G401.6 (cell line): ENCODE measurements around the gene SGIP1.
"Not testable (repeated sequence)": the region's sequence is repeated elsewhere in the genome, so short reads cannot be mapped to it uniquely, and the experiment has no call there.

ENCODE experiments used
- FAIRE-seq: peaks from 2 replicates; lab custom pipeline; 2012; peaks lifted over from hg19 to GRCh38; lab: Jason Lieb, UNC

Gene SGIP1

DNA sequence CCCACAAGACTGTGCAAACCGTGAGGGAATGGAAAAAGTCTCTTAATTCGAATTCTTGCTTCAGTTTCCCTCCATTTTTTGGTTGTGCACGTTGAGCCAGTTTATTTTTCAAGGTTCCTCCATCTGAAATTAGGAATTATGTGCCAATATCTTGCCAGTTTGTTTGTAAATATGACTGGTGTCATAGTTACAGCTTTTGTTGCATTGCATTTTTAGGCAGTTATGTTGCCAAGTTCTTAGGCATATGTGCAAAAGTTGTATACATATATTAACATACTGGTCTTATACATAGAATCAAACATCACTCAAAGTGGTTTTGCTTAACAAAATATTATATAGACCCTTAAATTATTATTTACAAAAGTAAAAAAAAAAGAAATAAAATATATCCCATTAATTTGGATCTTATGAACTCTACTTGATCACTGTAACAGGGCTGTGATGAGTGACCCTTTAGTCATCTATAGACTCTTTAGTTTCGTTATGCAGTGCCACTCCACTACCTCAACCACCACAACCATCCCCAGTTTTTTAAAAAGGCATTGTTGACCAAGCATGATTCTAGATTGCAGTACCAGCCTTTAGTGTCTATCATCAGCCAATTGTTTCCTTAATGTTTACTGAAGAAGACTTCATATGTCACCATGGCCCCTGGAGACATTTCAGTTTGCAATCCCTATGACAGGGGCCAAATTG lies 197.4 kb downstream of the SGIP1 start:
- FAIRE-seq = no peak

DNA sequence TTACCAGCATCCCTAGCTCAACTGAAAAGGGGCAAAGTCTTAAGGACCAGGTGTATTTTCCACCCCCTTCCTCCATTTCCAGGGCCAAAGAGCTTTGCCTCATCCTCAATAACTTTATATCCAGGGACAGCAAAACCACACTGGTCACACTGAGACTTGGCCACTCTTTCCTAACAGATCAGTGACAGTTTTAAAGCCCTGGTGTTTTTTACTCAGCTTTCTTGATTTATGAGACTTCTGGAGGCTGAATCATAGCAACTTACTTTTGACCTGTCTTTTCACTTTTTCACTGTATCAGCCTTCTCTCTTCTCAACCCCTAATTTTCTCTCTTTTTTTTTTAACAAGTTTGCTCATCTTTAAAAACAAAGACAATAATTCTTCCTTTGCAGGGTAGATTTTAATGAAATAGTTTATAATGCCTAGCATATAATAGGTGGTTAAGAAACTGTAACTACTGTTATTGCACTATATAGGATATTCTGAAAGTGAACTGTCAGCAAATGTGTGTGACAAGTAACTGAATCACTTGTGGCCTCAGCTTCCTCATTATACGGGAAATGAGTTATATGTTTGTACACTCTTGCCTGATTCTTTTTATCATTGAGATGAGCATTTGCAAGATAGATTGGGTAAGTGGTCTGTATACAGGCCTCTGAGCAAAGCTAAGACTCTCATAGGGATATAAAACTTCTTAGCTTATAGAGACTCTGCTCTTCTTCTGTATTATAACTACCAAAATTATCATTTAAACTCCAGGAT lies 198.6 kb downstream of the SGIP1 start:
- FAIRE-seq = no peak

DNA sequence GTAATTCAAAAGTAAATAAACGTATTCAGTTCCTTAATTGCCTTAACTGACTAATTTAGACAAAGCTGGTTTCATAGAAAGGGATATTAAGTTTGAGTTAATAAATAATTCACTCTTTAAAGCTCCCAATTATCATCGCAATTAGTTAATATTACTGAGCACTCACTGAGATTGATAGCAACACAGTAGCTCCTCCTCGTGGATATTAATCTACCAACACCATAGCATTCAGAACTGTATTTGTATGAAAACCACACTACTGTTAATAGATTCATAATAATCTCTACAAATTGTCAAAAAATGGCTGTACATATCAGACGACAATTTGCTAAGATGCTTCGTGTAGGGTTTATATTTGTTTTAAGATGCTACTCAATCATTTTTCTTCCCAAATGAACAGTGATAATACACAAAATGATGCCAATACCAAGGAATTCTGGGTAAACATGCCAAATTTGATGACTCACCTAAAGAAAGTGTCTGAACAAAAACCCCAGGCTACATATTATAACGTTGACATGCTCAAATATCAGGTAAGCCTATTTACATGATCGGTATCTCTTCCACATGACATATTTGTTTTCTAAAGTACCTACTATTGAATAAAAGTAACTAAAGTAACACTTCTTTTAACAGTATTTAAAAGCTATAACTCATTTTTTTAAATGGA lies 199.5 kb downstream of the SGIP1 start:
- no peak for FAIRE-seq

DNA sequence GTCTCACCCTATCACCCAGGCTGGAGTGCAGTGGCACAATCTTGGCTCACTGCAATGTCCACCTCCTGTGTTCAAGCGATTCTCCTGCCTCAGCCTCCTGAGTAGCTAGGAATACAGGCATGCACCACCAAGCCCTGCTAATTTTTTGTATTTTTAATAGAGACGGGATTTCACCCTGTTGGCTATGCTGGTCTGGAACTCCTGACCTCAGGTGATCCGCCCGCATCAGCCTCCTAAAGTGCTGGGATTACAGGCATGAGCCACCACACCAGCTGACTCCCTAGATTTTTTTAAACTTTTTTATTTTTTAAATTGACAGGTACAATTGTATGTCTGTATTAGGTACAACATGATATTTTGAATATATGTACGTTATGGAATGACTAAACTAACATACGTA lies 200.6 kb downstream of the SGIP1 start:
- not testable (repeated sequence) for FAIRE-seq

DNA sequence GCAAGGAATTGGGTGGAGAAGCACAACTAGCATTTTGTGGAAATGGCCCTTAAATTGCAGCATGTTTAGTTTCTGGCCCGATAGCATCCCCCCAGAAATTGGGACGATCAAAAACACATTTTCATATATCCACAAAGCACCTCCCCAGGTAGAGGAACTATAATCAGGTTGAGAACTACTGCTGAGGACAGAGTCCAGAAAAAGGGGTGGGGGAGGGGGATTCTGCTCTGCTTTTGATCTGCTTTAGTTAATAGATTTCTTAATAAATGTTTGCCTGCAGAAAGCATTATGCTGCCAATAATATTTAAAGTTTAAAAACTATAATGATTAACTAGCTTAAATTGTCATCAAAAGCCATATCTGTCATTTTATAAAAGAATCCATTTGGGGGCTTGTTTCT lies 203.9 kb downstream of the SGIP1 start:
- FAIRE-seq = no peak

DNA sequence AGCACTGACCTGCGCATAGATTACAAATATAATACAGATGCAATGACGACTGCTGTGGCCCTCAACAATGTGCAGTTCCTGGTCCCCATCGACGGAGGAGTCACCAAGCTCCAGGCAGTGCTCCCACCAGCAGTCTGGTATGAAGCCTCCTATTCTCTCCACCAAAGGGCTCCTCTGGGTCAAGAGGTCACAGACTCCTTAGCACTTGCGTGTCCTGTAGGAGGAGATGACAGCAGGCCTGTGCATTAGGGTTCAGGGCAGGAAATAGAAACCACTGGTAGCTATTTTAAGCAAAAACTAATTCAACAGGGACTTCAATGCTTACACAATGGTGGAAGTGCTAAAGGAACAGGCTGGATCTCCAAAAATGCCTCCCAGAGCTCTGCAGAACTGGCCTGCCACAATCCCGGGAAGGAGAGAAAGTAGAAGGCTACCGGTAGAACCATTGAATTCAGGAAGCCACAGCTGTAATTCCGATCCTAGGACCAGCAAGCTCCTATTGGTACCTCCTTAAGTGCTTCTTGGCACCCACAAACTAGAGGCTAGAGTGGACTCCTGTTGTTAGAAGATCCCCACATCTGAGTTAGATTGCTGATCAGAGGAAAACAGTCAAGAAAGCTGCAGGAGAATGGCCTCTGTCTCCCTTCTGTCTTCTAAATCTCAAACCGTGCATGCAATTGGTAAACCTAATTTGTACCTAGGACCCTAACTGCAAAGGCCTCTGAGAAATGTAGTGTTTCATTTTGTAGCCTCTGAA lies 205.6 kb downstream of the SGIP1 start:
- FAIRE-seq = no peak

DNA sequence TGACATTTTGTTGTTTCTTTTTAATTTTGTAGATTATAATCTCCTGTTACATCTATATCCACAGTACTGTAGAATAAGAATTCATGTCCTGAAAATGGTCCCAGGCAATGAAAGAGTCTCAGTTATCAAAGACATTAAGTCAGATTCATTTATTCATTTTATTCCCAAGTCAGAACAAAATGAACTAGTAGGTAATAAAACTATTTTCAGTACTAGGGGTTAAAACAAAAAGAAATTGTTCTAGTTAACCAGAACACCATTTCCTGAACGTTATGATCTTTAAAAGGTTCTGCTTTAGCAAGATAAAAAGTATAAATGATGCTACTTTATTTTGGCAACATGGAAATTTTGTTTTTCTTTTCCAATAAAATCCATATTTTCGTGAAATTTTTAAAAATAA lies 211.5 kb downstream of the SGIP1 start:
- FAIRE-seq = no peak

DNA sequence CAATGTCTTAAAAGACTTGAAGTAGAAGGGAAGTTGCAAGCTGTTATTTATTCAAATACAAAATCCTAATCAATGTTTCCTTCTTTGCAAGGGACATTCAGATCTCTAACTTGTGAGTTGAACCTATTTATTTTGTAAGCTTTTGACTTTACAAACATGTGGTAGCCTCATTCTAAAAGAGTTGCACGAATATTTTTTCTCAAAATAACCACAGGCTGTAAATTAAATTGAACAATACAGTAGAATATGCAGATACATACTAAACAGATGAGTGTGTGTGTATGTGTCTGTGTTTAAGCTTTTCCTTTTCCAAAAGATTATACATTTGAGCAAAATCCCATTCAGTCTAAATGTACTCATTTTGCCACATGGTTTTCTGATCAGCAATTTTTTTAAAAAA lies 213.5 kb downstream of the SGIP1 start:
- no peak for FAIRE-seq

DNA sequence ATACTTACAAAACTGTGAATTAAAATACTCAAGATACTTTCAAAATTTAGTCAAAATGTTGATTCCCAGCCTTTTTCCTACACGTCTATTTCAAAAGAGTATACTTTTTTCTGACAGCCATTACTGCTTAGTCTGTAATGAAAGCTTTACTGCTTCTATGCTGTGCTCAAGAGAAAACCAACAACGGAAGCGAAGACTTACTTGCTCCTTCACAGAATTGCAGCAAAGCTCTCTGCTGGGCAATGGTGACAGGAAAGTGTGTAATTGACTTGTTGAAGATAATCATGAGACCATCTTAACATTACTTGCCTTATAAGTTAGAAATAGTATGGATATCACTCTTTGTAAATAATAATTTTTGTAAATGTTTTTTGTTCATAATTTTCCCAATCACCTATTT lies 216.6 kb downstream of the SGIP1 start:
- FAIRE-seq = no peak

DNA sequence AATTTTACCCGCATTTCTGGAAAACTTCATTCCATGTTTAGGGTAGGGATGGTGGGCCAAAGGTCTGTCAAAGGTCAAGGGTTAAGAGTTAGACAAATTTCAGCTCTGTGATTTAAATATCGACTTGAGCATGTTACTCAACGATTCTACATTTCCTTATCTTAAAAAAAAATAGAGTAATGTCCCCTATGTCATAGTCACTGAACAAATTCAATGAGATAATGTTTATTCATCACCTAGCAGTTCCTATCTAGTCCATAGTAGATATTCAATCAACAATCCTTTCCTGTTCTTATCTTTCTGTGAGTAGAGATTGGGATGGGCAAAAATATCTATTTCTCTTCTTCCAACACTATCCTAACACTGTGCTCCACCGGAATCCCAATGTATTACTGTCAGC lies 217.2 kb downstream of the SGIP1 start:
- FAIRE-seq = no peak

DNA sequence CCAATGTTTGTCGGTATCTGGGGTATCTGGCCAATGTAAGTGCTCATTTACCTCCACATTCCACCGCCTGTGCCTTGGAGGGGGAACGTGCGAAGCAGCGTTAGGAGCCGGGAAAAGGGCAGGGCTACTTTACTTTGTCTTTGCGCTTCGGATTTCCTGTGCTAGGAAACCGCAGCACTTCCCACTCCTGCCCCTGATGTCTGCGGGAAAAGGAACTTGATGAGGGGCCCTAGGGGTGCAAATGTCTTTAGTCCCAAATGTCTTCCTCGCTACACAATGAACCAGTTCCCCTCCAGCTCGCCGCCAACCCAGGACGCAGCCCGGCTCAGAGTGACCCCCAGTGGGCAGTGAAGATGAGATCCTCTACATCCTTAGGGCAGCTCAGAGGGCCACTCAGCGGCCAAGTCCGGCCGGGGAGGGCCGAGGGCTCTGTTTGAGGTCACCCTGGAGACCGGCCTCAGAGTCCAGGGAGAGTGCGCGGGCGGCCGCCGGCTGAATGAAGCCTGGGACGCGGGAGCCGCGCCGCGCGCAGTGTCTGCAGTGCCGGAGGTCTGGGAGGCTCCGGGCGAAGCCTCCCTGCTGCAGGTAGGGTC lies 218.1 kb downstream of the SGIP1 start, which contains the start of gene DYNLT5:
Gene DYNLT5 (plus strand): TSS at position 460 of the 593 bp plus-strand sequence. CDS start 2,200 bp downstream, outside the sequence.
- FAIRE-seq = no peak

DNA sequence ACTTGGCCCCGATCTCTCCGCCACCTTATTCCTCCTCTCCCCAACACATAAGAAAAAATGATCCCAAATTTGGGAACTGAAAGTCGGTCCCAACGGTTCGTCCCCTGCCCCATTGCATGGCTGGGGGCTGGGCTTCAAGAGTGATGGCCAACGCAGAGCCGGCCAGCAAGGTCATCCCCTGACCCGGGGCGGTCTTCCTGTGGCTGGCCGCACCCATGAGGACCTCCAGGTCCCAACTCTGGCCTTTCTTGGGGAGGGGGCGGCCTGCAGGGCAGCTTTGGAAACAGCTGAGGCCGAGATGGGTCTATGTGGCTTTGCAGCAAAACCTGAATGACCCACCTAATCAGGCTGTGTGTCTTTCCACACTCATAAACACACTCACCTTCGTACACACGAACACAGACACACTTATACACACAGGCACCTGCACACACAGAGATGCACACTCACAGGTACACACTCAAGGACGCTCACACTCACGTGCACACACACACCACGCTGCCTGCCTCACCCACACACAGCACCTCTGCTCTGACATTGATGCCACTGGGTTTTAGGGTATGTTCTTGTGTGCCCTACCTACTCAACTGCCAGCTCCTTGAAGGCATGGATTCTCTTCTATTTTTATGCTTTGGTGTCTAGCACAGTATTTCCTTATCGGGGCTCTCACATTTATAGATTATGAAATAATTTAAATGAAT lies 218.9 kb downstream of the SGIP1 start:
- FAIRE-seq = no peak

DNA sequence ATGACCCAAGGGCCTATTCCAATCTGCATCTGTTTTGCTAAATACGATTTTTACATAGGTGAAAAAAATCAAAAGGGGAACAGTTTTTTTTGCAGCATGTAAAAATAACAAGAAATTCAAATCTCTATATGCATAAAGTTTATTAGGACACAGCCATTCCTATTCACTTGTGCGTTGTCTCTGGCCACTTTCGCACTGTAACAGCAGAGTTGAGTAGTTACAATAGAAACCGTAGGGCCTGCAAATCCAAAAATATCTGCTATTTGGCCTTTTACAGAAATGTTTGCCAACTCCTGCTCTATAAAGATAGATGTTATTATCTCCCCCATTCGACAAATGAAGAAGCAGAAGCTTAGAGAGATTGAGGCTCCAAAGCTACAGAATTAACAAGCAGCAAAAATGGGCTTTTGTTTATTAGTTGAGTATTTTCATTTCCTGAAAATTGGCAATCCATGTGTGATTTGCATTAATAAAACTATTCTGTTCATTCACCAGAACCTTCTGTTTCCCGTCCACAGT lies 223.8 kb downstream of the SGIP1 start:
- no peak for FAIRE-seq

DNA sequence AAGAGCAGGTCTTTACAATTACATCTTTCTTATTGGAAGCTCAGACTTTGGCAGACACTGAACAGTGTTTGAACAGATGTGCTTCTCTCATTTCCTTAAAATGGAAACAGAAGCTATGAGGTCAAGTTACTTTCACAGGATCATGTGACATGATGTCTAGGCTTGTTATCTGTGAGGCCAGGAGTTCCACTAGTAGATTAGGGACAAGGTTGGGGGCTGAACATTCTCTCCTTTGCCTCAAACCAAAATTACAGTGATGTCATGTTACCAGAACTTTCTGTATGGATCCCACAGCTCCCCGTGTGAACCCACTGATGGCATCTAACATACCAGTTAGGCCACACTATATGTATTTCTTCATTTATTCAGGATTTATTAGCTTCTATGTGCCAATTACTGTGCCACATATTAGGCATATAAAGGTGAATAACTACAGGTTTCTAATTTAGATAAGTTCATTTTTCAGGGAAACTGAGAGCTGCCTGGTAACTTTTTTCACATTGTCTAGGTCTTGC lies 224.3 kb downstream of the SGIP1 start:
- FAIRE-seq = no peak

DNA sequence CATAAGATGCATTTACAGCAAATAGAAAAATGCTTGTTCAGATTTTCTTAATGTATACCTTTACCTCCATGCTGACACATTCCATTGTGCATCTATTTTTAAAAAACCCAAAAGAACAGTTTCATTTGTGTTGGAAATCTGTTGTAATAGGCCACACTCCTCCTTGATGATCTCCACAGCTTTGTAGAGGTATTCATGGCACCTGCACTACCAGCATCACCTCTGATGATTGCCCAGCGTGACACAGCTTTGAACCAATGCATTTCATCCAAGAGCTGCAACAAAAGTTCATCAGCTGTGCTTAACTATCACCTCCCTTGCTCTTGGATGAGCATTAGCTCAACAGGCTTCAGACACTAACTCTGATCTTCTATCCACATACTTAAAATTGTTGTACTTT lies 226.6 kb downstream of the SGIP1 start:
- no peak for FAIRE-seq

DNA sequence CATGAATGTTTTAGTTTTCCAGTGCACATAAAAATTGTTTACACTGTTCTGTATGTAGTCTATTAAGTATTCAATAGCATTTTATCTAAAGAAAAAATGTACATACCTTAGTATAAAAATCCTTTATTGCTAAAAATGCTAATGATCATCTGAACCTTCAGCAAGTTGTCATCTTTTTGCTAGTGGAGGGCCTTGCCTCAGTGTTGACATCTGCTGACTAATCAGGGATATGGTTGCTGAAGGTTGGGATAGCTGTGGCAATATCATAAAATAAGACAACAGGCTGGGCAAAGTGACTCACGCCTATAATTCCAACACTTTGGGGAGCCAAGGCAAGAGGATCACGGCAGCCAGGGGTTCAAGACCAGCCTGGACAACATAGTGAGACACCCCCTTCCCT lies 227.3 kb downstream of the SGIP1 start:
- no peak for FAIRE-seq

DNA sequence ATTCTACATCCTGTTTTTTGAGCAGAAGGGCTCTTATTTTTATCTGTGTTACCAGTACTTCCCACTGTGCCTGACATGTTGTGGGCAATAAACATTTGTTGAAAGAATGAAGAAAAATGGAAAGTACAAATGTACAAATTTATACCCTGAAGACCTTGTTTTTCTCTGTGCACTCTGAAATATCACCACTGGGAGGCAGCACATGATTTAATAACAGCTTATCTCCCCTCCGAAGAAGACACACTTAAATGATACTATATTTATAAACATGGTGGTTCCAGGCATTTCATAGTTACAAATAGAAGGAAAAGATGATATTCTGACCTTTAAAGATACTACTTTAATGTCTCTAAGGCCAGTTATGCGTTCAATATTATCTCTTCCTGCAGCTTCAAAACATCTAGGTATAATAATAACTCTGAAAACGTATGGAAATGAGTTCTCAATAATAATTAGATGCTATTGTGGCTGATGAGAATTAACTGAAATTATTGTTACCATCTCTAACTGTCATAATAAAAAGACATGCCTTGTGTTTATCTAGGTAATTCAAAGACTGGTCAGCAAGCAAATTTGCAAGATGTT lies 231.1 kb downstream of the SGIP1 start:
- peak; percentile 91 for FAIRE-seq

DNA sequence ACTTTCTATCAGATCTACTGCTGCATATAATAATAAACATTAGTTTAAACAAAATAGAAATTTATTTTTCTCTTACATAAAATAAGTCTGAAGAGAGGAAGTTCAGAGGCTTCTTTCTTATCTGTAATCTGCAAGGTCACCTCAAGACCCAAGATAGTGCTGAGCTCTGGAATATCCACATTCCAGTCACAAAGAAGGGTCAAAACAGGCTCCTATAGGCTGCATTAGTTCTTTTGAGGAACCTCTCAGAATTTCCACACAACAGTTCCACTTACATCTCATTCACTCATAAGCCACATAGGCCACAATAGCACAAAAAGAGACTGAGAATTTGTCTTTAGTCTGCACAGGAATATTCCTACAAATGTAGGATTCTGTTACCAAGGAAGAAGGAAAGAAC lies 233.7 kb downstream of the SGIP1 start:
- FAIRE-seq = no peak

DNA sequence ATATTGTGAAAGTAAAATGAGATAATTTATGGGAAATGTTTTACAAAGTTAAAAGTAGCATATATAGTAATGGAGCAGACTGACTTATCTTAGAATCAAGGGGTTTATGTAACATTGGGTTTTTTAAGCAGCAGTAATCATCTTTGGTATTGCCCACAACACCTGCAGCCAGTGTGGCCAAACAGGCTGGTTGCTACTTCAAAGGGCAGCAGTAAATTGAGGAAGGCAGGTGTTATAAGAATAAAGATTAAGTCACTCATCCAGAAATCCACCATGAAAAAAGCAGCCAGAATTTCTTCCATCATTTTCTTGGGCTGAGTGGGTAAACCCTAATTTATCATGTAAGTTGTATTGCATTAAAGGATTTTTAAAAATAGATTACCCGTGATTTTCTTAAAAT lies 235.0 kb downstream of the SGIP1 start:
- no peak for FAIRE-seq

DNA sequence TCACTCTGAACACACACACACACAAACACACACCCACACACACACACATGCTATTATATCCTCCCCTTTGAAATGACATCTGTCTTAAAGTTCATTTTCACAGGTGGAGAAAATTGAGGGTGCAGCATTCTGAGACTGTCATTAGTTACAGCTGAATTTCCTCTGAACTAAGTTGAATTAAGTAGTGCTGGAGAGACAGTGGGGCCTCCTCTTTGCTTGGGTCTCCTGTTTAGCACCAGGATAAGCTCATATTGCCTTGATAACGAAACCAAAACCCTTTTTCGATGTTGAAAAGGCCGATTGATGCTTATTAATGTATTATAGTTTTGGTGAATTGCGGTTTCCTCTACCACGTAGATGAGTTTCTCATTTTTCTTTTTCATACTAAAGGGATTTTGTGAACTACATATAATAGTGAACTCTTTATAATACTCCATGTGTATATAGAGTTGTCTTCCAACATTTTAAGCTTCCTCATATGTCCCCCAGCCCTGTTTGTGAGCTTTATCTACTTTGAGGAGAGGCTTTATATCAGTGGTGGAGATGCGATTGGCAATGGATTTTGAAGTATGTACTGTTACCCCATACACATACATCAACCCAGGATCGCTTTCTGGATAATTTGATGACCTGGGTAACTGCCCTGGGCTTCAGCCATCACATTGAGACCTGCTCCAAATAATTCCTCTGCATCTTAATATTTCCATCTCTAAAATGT lies 235.7 kb downstream of the SGIP1 start:
- FAIRE-seq = no peak
